H4 (cell line): ENCODE results near the gene KCNAB1. TPM values are rescaled to one million over a fixed set of nuclear protein-coding genes. Genes with fewer than 3 reads are reported as not detected.
"Not testable (repeated sequence)": the region's sequence is repeated elsewhere in the genome, so short reads cannot be mapped to it uniquely, and the experiment has no call there.

Source experiments
- DNase-seq: peaks from one replicate; pipeline ENCODE4 v3.0.0-alpha.2; 2015; ENCODE audit warnings: low spot score
- total RNA-seq: library from RNA; depleted of rRNA; stranded (reverse); fragments of >200 nt; shearing (Covaris generic); gene quantifications from 2 replicates; pipeline ENCODE4 v1.2.3, GENCODE V29; 2014

KCNAB1 gene
- total RNA-seq, 1 experiment from 2014 or later = 0.33 TPM

- peak; percentile 51 for DNase-seq
Observed at GRCh38 chr3:156217674-156218352, 97.4 kb downstream of the KCNAB1 start.

- peak; percentile 76 for DNase-seq
Observed at GRCh38 chr3:156218353-156218744, 98.0 kb downstream of the KCNAB1 start.

- DNase-seq = not testable (repeated sequence)
Observed at GRCh38 chr3:156222381-156222780, 102.0 kb downstream of the KCNAB1 start.

GRCh38 chr3:156224046-156224445, 103.7 kb downstream of the KCNAB1 start:
- not testable (repeated sequence) for DNase-seq

- no peak for DNase-seq
Observed at GRCh38 chr3:156226676-156227420, 106.5 kb downstream of the KCNAB1 start.

GRCh38 chr3:156227704-156228103, 107.3 kb downstream of the KCNAB1 start:
- DNase-seq = no peak

GRCh38 chr3:156230278-156230900, 110.0 kb downstream of the KCNAB1 start:
- no peak for DNase-seq

GRCh38 chr3:156231221-156231620, 110.8 kb downstream of the KCNAB1 start:
- DNase-seq = not testable (repeated sequence)

- no peak for DNase-seq
Observed at GRCh38 chr3:156233876-156234275, 113.5 kb downstream of the KCNAB1 start.

- DNase-seq = no peak
Observed at GRCh38 chr3:156236556-156237260, 116.3 kb downstream of the KCNAB1 start.

- no peak for DNase-seq
Observed at GRCh38 chr3:156240642-156241041, 120.3 kb downstream of the KCNAB1 start.

- DNase-seq = no peak
Observed at GRCh38 chr3:156246961-156247725, 126.8 kb downstream of the KCNAB1 start.

GRCh38 chr3:156250550-156250949, 130.2 kb downstream of the KCNAB1 start:
- DNase-seq = no peak

GRCh38 chr3:156251424-156251823, 131.0 kb downstream of the KCNAB1 start:
- no peak for DNase-seq

- no peak for DNase-seq
Observed at GRCh38 chr3:156252656-156253055, 132.3 kb downstream of the KCNAB1 start.

- no peak for DNase-seq
Observed at GRCh38 chr3:156253150-156253549, 132.8 kb downstream of the KCNAB1 start.

GRCh38 chr3:156256256-156256655, 135.9 kb downstream of the KCNAB1 start:
- no peak for DNase-seq

GRCh38 chr3:156256945-156257344, 136.6 kb downstream of the KCNAB1 start:
- no peak for DNase-seq

- DNase-seq = no peak
Observed at GRCh38 chr3:156258301-156258700, 137.9 kb downstream of the KCNAB1 start.

- no peak for DNase-seq
Observed at GRCh38 chr3:156259896-156260295, 139.5 kb downstream of the KCNAB1 start.

GRCh38 chr3:156260331-156260730, 140.0 kb downstream of the KCNAB1 start:
- no peak for DNase-seq
